Measurements from ENCODE around the gene SPAG16. TPM values are rescaled to one million over a fixed set of nuclear protein-coding genes. Genes with fewer than 3 reads are reported as not detected.

Gene SPAG16
- total RNA-seq, 1 experiment from 2014 or later, result 17.3 TPM

DNA sequence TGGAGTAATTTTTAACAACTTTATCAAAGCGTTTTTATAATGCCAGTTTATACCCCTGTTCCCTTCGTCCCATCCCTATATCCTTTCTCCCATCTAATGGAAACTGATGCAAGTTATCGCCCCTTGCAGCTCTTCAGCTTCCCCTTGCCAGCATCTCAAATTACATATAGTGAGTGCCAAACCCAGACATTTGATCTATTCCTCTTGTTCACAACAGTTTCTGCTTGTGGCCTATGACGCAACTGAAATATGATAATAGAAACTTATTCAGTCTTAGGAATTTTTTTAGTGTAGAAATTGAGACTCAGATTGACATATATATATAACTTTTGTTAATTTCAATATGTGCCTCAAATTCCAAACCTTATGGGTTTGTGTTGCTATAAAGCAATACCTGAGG is 564.4 kb downstream of the SPAG16 start:
- H3K27ac Mint-ChIP-seq, result no peak overlapping the region
- no peak overlapping the region for H3K27ac ChIP-seq (ENCODE audit: insufficient read length, low read depth, low read length)
- H2BK5ac ChIP-seq (ENCODE audit: insufficient read length, low read length), result no peak overlapping the region
- no peak for DNase-seq
- no peaks in the 10 kb centered on the region for H3K27me3 Mint-ChIP-seq (ENCODE audit: low read depth)
- H3K4me3 Mint-ChIP-seq, result no peak overlapping the region
- no peaks in the 10 kb centered on the region for H3K4me1 Mint-ChIP-seq
- H3K79me1 ChIP-seq (ENCODE audit: insufficient read depth, low read depth, low read length, poor library complexity, severe bottlenecking), result no peaks in the 10 kb centered on the region
- H3K4ac ChIP-seq (ENCODE audit: low read depth, low read length), result no peak overlapping the region
- H3K4me2 ChIP-seq (ENCODE audit: insufficient read depth, insufficient read length, low read length), result no peak overlapping the region
- H3K36me3 Mint-ChIP-seq (ENCODE audit: insufficient read depth in 1 of 3, low read depth in 3 of 3), result no peaks in the 10 kb centered on the region
- no peaks in the 10 kb centered on the region for H3K4me1 ChIP-seq (ENCODE audit: insufficient read depth, low read length)
- no peak overlapping the region for H2BK15ac ChIP-seq (ENCODE audit: low read depth, low read length)
- H4K20me1 ChIP-seq (ENCODE audit: control insufficient read depth, insufficient read depth, insufficient read length), result no peaks in the 10 kb centered on the region
- no peak overlapping the region for H2BK120ac ChIP-seq (ENCODE audit: low read depth, low read length, poor library complexity, severe bottlenecking)
- H4K91ac ChIP-seq (ENCODE audit: insufficient read length, low read depth, low read length), result no peak overlapping the region
- H3K9me3 ChIP-seq (ENCODE audit: control insufficient read depth, low read depth, low read length), result no peaks in the 10 kb centered on the region
- H3K79me2 ChIP-seq (ENCODE audit: insufficient read depth, low read length), result no peaks in the 10 kb centered on the region
- no peak overlapping the region for H2BK12ac ChIP-seq (ENCODE audit: insufficient read length, low read depth, low read length)
- no peak overlapping the region for H4K5ac ChIP-seq (ENCODE audit: insufficient read length, low read depth, low read length)
- H3K56ac ChIP-seq (ENCODE audit: insufficient read length, low read depth, low read length), result no peak overlapping the region
- no peak overlapping the region for H3K9ac ChIP-seq (ENCODE audit: extremely low read depth, insufficient read length, low read length)
- H2AK5ac ChIP-seq (ENCODE audit: insufficient read length, low read length), result no peak overlapping the region
- H3K27me3 ChIP-seq (ENCODE audit: insufficient read depth, low read length), result no peaks in the 10 kb centered on the region
- H3K23ac ChIP-seq (ENCODE audit: insufficient read length, low read depth, low read length), result no peak overlapping the region
- H4K8ac ChIP-seq (replicated peaks; ENCODE audit: insufficient read length, low read depth, low read length), result no peak overlapping the region
- H2BK20ac ChIP-seq (ENCODE audit: low read depth, low read length, poor library complexity, severe bottlenecking), result no peak overlapping the region
- H2AFZ ChIP-seq (ENCODE audit: low read length), result no peak overlapping the region
- H3K23me2 ChIP-seq (ENCODE audit: insufficient read length, low read depth, low read length, poor library complexity, severe bottlenecking), result no peaks in the 10 kb centered on the region
- H3K18ac ChIP-seq (ENCODE audit: insufficient read length, low read depth, low read length), result no peak overlapping the region
- H3K14ac ChIP-seq (ENCODE audit: insufficient read depth, low read length), result no peak overlapping the region
- TF ChIP-seq, protein P1, sequence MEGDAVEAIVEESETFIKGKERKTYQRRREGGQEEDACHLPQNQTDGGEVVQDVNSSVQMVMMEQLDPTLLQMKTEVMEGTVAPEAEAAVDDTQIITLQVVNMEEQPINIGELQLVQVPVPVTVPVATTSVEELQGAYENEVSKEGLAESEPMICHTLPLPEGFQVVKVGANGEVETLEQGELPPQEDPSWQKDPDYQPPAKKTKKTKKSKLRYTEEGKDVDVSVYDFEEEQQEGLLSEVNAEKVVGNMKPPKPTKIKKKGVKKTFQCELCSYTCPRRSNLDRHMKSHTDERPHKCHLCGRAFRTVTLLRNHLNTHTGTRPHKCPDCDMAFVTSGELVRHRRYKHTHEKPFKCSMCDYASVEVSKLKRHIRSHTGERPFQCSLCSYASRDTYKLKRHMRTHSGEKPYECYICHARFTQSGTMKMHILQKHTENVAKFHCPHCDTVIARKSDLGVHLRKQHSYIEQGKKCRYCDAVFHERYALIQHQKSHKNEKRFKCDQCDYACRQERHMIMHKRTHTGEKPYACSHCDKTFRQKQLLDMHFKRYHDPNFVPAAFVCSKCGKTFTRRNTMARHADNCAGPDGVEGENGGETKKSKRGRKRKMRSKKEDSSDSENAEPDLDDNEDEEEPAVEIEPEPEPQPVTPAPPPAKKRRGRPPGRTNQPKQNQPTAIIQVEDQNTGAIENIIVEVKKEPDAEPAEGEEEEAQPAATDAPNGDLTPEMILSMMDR (conservative IDR thresholded peaks at IDR 0.05), result no peak
- H3T11ph ChIP-seq (ENCODE audit: low read length), result no peak overlapping the region
- no CpG with 5 or more reads among the region's 4 CpGs for WGBS (ENCODE audit: extremely low coverage, insufficient read length, low lambda C conversion rate)
- no peaks in the 10 kb centered on the region for H3K9me3 Mint-ChIP-seq

All from H9 (cell line).